Measurements from ENCODE around the gene SYCP2.

SYCP2 gene

DNA sequence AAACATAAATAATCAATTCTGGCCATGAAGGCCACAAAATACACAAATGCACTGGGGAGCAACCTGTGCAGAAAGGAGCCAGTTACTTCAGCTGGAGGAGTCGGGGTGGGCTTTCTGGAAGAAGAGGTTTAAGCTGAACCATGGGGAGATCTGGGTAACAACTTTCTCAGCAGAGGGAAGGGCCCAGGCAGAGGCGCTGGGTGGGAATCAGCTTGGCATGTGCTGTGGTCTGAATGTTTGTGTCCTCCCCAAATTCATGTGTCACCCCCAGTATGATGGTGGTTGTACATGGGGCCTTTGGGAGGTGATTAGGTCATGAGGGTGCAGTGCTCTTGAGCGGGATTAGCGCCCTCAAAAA is 107.9 kb downstream of the SYCP2 start:
- DNase-seq (ENCODE audit: low read depth) = no peak
- TF ChIP-seq, protein P1, sequence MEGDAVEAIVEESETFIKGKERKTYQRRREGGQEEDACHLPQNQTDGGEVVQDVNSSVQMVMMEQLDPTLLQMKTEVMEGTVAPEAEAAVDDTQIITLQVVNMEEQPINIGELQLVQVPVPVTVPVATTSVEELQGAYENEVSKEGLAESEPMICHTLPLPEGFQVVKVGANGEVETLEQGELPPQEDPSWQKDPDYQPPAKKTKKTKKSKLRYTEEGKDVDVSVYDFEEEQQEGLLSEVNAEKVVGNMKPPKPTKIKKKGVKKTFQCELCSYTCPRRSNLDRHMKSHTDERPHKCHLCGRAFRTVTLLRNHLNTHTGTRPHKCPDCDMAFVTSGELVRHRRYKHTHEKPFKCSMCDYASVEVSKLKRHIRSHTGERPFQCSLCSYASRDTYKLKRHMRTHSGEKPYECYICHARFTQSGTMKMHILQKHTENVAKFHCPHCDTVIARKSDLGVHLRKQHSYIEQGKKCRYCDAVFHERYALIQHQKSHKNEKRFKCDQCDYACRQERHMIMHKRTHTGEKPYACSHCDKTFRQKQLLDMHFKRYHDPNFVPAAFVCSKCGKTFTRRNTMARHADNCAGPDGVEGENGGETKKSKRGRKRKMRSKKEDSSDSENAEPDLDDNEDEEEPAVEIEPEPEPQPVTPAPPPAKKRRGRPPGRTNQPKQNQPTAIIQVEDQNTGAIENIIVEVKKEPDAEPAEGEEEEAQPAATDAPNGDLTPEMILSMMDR (IDR thresholded peaks at IDR 0.05; ENCODE audit: control insufficient read depth, insufficient read depth, low read depth, low read length, missing control alignments) = no peak
- no peak overlapping the region for H3K4me3 ChIP-seq (ENCODE audit: control insufficient read depth, low read depth, low read length)

DNA sequence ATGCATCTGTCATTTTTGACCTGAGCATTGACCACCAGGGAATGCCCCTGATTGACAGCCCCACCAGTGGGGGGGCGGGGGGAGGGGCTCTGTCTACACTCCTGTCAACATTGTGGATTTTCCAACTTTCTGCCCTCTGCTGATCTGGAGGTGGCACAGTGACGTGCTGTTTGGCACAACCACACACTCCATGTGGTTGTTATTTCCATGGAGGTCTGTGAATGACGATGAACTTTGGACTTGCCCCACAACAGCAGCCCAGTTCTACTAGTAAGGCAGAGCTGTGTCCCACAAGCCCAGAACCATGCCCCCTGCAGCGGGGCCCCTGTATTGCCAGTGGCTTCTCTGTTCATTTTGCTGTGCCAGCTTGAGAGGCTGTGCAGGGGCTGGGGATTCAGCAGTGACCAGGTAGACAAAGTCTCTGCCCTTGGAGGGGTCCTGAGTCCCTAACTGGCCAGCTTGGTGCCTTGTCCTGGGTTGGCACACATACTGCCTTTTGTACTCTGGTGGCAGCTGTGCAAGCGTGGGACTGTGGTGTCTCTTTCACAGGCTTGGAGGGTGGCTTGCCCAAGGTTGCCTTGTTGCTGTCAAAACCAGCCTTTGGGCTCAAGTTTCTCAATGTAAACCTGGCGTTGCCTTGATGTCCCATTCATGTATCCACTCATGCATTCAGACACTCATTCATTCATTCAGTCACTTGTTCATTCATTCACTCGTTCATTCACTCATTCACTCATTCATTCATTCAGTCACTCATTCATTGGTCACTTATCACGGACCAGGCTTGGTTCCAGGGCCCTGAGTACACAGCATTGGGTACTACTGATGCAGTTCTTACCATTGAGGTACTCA is 108.5 kb downstream of the SYCP2 start:
- H3K4me3 ChIP-seq (ENCODE audit: control insufficient read depth, low read depth, low read length) = no peak overlapping the region
- TF ChIP-seq, protein P1 (IDR thresholded peaks at IDR 0.05; ENCODE audit: control insufficient read depth, insufficient read depth, low read depth, low read length, missing control alignments) = no peak
- no peak for DNase-seq (ENCODE audit: low read depth)

DNA sequence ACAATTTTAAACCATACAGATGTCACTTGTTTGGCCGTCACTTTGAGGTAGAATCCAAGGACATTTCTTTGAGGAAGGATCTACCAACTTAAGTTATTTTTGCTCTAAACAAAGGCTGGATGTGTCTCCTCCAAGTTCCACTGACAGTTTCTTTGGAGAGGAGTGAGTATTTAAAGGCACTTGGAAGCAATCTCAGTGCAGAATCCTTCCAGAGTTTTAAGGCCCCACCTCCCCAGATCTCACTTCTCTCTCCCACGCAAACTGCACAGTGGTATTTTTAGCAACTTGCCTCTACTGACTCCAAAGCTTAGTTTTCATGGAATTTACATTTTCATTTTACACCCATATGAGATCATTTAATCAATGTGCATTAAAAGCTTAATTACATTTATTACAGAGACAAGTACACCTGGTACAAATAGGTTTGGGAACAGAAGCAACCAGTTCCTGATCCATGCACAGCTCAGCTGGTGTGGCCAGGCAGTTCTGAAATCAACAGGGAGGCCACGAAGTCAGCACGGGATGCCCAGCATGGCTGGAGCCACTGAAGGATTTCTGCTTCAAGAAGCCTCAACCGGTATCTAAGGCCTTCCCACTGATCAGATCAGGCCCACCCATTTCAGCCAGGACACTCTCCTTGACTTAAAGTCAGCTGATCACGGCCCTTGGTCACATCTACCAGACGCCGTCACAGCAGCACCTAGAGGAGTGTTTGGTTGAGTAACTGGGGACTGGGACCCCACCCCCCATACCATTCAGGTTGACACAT is 109.8 kb downstream of the SYCP2 start:
- TF ChIP-seq, protein P1 (IDR thresholded peaks at IDR 0.05; ENCODE audit: control insufficient read depth, insufficient read depth, low read depth, low read length, missing control alignments) = no peak
- no peak overlapping the region for H3K4me3 ChIP-seq (ENCODE audit: control insufficient read depth, low read depth, low read length)
- no peak for DNase-seq (ENCODE audit: low read depth)

DNA sequence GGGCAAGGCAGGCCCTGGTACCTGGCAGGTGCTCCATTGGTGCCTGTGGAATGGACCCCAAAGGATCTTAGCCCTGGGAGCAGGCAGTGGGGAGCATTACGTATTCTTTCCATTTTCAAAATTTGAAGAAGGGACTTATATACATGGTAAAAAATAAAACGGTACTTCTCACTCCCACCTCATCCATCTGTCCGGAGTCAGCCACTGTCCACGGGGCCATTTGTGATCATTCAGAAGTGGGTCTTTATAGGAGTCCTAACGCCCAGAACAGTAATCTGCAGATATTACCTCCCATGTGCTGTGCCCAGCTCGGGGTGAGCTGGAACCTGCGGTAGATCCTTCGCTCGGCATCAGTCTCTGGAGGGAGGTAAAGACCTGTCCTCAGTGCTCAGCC is 110.4 kb downstream of the SYCP2 start:
- DNase-seq (ENCODE audit: low read depth) = no peak
- no peak overlapping the region for H3K4me3 ChIP-seq (ENCODE audit: control insufficient read depth, low read depth, low read length)
- TF ChIP-seq, protein P1 (IDR thresholded peaks at IDR 0.05; ENCODE audit: control insufficient read depth, insufficient read depth, low read depth, low read length, missing control alignments) = no peak

DNA sequence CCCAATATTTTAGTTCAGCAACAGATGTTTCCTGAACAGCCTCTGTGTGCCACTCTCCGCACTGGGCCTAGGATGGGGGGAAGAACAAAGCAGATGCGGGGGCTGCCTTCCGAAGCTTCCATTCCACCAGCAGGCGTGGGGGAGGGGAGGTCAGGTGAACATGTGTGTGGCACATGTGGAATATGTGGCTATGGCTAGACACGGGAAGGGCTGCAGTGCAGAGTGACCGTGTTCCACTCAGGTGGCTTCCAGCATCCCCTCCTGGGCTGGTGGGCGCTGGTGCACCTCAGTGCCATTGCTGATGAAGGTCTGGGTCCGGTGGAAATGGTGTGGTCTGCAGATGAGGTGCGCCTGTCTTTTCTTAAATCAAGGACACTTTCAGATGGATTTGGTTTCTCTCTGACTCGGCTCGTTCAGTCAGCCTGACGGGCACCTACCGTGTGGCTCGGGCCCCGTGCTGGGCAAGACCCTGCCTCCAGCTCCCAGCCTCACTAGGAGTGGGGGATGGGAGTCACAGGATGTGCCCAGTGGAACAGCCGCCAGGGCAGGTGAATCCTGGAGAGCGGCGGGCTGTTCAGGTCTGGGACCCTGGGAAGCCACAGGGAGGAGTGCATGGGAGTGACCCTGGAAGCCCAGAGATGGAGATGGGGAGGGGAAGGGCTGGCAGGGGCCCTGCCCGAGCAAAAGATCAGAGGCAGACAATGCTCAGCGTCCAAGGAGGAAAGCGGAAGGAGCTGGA is 111.0 kb downstream of the SYCP2 start:
- DNase-seq (ENCODE audit: low read depth) = no peak
- no peak overlapping the region for H3K4me3 ChIP-seq (ENCODE audit: control insufficient read depth, low read depth, low read length)
- TF ChIP-seq, protein P1 (IDR thresholded peaks at IDR 0.05; ENCODE audit: control insufficient read depth, insufficient read depth, low read depth, low read length, missing control alignments) = no peak

DNA sequence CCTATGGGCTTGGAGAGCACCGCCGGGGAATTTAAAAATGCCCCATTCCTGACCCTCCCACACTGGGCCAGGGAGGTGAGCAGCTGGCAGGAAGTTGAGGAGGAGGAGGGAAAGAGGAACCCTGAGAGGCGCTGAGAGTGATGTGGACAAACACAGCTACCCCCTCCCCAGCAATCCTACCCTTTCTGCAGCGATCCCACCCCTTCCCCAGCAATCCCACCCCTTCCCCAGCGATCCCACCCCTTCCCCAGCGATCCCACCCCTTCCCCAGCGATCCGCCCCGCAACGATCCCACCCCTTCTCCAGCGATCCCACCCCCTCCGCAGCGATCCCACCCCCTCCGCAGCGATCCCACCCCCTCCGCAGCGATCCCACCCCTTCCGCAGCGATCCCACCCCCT is 111.6 kb downstream of the SYCP2 start:
- TF ChIP-seq, protein P1 (IDR thresholded peaks at IDR 0.05; ENCODE audit: control insufficient read depth, insufficient read depth, low read depth, low read length, missing control alignments) = no peak
- no peak overlapping the region for H3K4me3 ChIP-seq (ENCODE audit: control insufficient read depth, low read depth, low read length)
- no peak for DNase-seq (ENCODE audit: low read depth)

Measured in AG09309 (cell line).